Measurements from ENCODE around the gene ST8SIA1.

GRCh38 chr12:22268973-22269372 is 65.5 kb downstream of the ST8SIA1 start:
- TF ChIP-seq CEBPB (IDR thresholded peaks at IDR 0.05; ENCODE audit: low read depth, low read length) (no peak), EZH2 (IDR thresholded peaks at IDR 0.05; ENCODE audit: low read depth, low read length, severe bottlenecking) (no peak)
